HG02970 (cell line): ENCODE data around the gene MRPL54.
"Not testable (repeated sequence)": the region's sequence is repeated elsewhere in the genome, so short reads cannot be mapped to it uniquely, and the experiment has no call there.

Source experiments
- ATAC-seq: cut with Tn5 transposase; IDR thresholded peaks from one replicate; pipeline ENCODE4 v1.9.1; 2021; ENCODE audit warnings: mild to moderate bottlenecking, moderate library complexity, moderate number of reproducible peaks; ENCODE audit not compliant: unreplicated experiment, low FRiP score

The MRPL54 gene

GRCh38 chr19:3807131-3807480 lies 44.6 kb downstream of the MRPL54 start:
- ATAC-seq, result no peak

- no peak for ATAC-seq
Observed at GRCh38 chr19:3807574-3808354, 45.3 kb downstream of the MRPL54 start.

- no peak for ATAC-seq
Observed at GRCh38 chr19:3808420-3809143, 46.1 kb downstream of the MRPL54 start.

DNA sequence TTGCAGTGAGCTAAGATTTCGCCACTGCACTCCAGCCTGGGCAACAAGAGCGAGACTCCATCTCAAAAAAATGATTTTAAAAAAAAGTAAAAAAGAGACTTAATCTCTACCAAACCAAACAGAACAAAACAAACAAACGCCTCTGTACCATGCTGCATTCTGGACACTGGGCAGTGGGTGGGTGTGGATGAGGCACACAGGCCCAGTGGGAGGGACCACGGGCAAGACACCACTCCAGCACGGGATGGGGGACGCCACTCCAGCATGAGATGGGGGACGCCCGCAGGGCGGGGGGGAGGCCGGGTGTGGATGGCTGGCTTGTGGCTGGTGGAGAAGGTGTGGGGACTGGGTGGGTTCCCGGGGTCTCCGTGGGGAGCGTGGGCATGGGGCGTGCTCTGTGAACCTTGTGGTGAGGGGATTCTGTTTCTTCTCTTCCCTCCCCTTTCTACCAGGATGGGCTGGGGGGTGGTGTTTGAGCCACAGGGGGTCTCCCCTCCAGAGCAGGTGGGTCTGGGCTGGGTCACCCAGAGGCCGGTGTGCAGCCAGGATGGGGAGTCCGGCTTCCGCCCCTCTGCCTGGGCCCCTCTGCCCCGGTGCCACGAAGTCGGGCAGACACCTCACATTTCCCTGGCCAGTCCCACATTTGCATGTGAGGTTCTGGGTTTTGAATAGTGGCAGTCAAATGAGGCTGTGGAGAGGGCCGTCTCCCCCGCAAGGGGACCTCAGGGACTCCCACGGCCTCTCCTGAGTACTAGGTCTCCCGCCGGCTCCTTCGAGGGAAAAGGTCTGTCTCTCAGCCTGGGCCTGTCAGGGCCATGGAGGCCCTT lies 47.6 kb downstream of the MRPL54 start:
- no peak for ATAC-seq

GRCh38 chr19:3810708-3811355 lies 48.4 kb downstream of the MRPL54 start:
- ATAC-seq, result no peak

DNA sequence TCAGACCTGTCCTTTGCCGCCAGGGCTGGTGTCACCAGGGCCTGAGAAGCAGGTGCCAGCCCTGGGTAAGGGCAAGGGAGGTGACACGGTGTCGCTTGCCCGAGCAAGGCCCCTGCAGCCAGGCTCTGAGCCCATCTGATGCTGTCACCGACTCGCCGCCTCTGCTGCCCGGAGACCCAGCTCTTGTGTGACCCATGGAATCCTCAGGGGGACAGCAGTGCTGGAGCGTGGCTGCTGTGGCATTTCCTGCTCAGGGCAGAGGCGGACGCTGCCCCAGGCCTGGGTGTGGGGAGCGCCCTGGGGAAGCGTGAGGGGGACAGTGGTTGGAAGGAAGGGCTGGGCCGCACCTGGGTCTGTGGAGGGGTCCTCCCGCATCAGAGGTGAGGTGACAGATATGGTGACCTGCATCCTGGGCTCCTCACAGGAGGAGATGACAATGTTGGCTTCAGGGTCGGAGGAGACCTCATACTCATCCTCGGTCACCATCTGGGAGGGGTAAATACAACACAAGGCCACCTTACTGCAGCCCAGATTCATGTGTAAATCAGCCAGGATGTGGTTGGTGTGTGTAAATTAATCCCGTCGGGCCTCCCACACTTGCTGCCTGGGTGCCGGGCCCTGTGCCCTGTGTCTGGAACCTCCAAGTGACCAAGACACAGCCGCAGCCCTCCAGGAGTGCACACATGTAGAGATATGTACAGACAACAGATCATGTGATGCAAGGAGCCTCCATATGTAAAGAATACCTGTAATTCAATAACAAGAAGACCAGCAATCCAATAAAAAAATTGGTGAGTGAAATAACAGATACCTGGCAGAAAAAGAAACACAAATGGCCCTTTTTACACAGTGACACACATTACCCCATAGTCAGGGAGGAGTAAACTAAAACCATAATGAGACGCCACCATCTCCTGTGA lies 51.3 kb downstream of the MRPL54 start:
- ATAC-seq, result no peak

GRCh38 chr19:3814648-3815047 lies 52.2 kb downstream of the MRPL54 start:
- no peak for ATAC-seq

DNA sequence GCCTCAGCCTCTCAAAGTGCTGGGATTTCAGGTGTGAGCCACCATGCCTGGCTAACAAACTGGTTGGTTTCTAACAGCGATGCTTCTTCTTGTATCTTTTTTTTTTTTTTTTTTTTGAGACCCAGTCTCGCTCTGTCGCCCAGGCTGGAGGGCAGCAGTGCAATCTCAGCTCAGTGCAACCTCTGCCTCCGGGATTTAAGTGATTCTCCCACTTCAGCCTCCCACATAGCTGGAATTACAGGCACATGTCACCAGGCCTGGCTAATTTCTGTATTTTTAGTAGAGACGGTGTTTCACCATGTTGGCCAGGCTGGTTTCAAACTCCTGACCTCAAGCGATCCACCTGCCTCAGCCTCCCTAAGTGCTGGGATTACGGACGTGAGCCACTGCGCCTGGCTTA lies 53.7 kb downstream of the MRPL54 start:
- not testable (repeated sequence) for ATAC-seq

GRCh38 chr19:3816566-3817218 lies 54.2 kb downstream of the MRPL54 start:
- ATAC-seq, result no peak
